Testis (tissue), 2 donors: Measurements from ENCODE around the gene ATP2A3.

ENCODE experiments used
- POLR2A ChIP-seq: fragments of 450-650 bp; IDR thresholded peaks from one replicate; pipeline ENCODE4 v1.6.1; 2017; ENCODE audit warnings: antibody characterized with exemption, mild to moderate bottlenecking, moderate library complexity
- TF ChIP-seq, protein P1 (sequence below), 3 experiments: fragments of 450-650 bp in 2 of 3; fragments of 200-600 bp in 1 of 3; sonication (generic) in 1 of 3; IDR thresholded peaks; one replicate each; pipeline ENCODE4 v1.5.1; 2016 to 2019; ENCODE audit warnings: antibody characterized with exemption in 3 of 3, mild to moderate bottlenecking in 2 of 3, moderate library complexity in 1 of 3

- TF ChIP-seq, protein P1, sequence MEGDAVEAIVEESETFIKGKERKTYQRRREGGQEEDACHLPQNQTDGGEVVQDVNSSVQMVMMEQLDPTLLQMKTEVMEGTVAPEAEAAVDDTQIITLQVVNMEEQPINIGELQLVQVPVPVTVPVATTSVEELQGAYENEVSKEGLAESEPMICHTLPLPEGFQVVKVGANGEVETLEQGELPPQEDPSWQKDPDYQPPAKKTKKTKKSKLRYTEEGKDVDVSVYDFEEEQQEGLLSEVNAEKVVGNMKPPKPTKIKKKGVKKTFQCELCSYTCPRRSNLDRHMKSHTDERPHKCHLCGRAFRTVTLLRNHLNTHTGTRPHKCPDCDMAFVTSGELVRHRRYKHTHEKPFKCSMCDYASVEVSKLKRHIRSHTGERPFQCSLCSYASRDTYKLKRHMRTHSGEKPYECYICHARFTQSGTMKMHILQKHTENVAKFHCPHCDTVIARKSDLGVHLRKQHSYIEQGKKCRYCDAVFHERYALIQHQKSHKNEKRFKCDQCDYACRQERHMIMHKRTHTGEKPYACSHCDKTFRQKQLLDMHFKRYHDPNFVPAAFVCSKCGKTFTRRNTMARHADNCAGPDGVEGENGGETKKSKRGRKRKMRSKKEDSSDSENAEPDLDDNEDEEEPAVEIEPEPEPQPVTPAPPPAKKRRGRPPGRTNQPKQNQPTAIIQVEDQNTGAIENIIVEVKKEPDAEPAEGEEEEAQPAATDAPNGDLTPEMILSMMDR (IDR thresholded peaks at IDR 0.05) = no peak
- TF ChIP-seq POLR2A = no peak
Measured at GRCh38 chr17:3880983-3881382, 83.3 kb downstream of the ATP2A3 start.
